ENCODE data around the gene GAS2. TPM values are rescaled to one million over a fixed set of nuclear protein-coding genes. Genes with fewer than 3 reads are reported as not detected.
A peak's percentile ranks its signal among the peaks of the same experiment; 100 is the strongest.

The GAS2 gene
- total RNA-seq, 2 experiments from 2014 or later = 1.9 to 2.4 TPM

DNA sequence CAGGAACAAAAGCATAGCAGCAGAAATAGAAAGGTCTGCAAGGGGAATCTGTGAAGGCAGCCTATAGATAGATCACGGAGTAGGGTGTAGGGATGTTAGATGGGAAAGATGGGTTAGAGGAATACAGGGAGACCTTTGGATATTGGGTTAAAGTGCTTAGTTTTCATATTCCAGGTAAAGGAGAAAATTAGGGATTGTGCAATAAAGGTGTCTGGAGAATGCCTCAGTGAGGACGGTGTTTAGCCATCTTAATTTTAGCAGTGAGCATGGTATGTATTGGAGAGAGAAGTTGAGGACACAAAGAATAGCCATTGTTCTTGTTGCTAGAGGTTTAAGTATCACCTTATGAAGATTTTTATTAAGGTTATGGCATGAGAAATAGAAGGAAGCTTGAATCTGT lies 17.7 kb downstream of the GAS2 start:
- Mint-ChIP-seq H3K4me1 (no peaks in the 10 kb centered on the region), H3K4me3 (no peak overlapping the region), H3K27ac (no peak overlapping the region), H3K9me3 (no peaks in the 10 kb centered on the region), H3K36me3 (no peaks in the 10 kb centered on the region), H3K27me3 (peaks cover 5% of the 10 kb centered on the region)
- POLR2A ChIA-PET = no interaction called here
- ATAC-seq (ENCODE audit: low read depth) = no peak
- no peak for DNase-seq

DNA sequence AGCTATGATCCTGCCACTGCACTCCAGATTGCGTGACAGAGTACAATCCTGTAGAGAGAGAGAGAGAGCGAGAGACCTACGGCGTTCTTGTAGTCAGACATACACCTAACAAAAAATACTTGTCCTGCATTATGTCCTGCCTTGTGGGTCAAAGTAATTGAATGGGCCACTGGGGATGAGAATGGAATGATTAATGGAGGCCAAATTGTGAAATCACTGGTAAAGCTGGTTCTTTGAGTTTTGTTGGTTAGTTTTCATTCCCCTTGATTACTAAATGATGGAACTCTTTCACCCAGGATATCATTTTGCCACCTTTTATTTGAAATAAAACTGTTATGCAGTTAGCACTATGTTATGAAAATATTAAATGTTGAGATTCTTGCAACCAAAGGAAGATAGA lies 18.7 kb downstream of the GAS2 start:
- peaks cover 2% of the 10 kb centered on the region for H3K4me1 Mint-ChIP-seq
- POLR2A ChIA-PET = no interaction called here
- peaks cover 2% of the 10 kb centered on the region for H3K27me3 Mint-ChIP-seq
- no peak overlapping the region for H3K4me3 Mint-ChIP-seq
- no peak for DNase-seq
- no peak overlapping the region for H3K27ac Mint-ChIP-seq
- ATAC-seq (ENCODE audit: low read depth) = no peak
- no peaks in the 10 kb centered on the region for H3K9me3 Mint-ChIP-seq
- H3K36me3 Mint-ChIP-seq = no peaks in the 10 kb centered on the region

DNA sequence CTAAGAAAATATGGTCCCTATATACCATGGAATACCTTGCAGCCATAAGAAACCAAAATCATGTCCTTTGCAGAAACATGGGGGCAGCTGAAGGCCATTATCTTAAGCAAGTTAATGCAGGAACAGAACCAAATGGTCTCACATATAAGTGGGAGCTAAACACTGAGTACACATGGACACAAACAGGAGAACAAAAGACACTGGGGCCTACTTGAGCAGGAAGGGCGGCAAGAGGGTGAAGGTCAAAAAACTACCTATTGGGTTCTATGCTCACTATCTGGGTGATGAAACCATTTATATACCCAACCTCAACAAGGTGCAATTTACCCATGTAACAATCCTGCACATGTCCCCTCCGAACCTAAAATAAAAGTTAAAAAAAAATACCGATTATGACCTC lies 22.5 kb downstream of the GAS2 start:
- Mint-ChIP-seq H3K4me1 (peaks cover 11% of the 10 kb centered on the region), H3K36me3 (no peaks in the 10 kb centered on the region), H3K4me3 (no peak overlapping the region), H3K27me3 (no peaks in the 10 kb centered on the region), H3K27ac (no peak overlapping the region), H3K9me3 (no peaks in the 10 kb centered on the region)
- no peak for DNase-seq
- POLR2A ChIA-PET = no interaction called here
- no peak for ATAC-seq (ENCODE audit: low read depth)

DNA sequence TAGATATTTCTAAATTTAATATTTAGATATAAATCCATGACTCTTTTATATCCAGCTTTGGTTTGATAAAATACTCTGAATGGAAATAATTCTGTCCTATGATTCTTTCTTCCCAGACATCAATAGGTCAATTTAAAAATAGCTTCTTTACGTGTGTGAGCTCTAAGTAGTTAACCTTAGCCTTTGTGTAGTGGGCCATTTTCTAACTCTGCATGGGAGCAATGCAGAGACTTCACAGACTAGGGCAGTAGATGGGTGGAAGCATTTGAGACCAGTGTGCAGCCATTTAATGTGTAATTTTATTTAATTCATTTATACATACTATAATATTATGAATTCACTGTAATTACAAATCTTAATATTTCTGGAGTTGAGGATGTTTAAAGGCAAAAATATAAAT lies 23.8 kb downstream of the GAS2 start:
- Mint-ChIP-seq H3K4me3 (no peak overlapping the region), H3K27me3 (no peaks in the 10 kb centered on the region), H3K27ac (no peak overlapping the region), H3K4me1 (peaks cover 11% of the 10 kb centered on the region), H3K9me3 (no peaks in the 10 kb centered on the region), H3K36me3 (no peaks in the 10 kb centered on the region)
- POLR2A ChIA-PET = no interaction called here
- DNase-seq = no peak
- no peak for ATAC-seq (ENCODE audit: low read depth)

DNA sequence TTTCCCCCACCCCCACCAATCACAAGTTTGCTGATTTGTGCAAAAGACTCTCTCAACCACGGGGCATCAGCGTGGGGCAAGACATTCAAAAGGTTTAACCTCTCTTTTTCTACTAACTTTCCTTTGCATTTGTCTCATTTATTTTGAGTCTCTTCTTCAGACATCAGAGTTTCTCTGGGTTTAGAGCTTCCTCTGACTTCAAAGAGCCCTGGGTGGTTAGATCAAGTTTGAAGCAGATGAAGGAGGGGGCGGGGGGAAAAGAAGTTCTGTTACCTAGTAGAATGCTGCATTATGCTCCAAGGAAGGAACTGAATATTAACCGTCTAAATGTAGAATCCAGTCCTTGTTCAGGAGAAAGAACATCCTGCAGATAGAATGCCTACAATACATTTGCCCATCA lies 24.5 kb downstream of the GAS2 start:
- ATAC-seq (ENCODE audit: low read depth) (peak; percentile 79), DNase-seq (no peak)
- Mint-ChIP-seq H3K27ac (peak overlapping the region; percentile 67), H3K36me3 (no peaks in the 10 kb centered on the region), H3K27me3 (no peaks in the 10 kb centered on the region), H3K4me3 (peak overlapping the region; percentile 68), H3K9me3 (no peaks in the 10 kb centered on the region), H3K4me1 (peaks cover 11% of the 10 kb centered on the region)
- POLR2A ChIA-PET = interaction anchor here (1.1 kb wide), 1 partner anchor 65 kb away, joined by 3 read pairs; the partner anchor contains the start of gene FANCF

DNA sequence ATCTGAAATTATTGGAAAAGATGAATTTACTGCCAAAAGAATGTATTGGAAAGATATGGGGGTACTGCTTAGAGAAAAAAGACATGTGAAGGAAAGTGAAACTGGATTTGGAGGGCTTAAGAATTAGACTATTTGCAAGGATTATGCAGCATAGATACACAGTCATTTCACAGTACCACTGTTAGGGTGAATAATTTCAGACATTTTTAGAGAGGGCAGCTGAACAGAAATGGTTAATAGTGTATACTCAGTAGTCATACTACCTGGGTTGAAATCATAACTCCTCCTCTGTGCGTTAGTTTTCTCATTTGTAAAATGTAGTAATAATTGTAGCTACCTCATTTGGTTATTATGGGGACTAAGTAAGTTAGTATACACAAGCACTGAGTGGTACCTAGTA lies 33.0 kb downstream of the GAS2 start:
- Mint-ChIP-seq H3K36me3 (peaks cover 2% of the 10 kb centered on the region), H3K27ac (no peak overlapping the region), H3K9me3 (no peaks in the 10 kb centered on the region), H3K4me1 (peaks cover 6% of the 10 kb centered on the region), H3K4me3 (no peak overlapping the region), H3K27me3 (no peaks in the 10 kb centered on the region)
- no peak for DNase-seq
- no peak for ATAC-seq (ENCODE audit: low read depth)
- POLR2A ChIA-PET = no interaction called here

DNA sequence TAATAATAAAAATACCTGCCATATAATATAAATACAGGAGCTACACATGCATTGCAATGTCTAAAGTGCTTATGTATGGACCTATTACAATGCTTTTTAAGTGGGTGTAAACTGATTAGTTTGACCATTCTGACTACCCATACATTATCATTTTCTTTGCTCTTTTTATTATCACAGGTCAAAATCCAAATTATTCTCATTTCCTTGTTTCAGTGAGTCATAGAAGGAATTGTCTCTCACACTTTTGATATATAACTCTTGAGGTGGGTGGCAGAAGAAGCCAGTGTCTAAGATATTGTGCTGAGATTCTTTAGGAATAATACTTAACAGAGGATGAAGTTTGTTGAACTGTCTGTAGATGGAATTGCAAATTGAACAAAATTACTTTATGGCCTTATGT lies 35.6 kb downstream of the GAS2 start:
- no peak for DNase-seq
- H3K4me1 Mint-ChIP-seq = peaks cover 6% of the 10 kb centered on the region
- POLR2A ChIA-PET = no interaction called here
- H3K36me3 Mint-ChIP-seq = peaks cover 2% of the 10 kb centered on the region
- H3K4me3 Mint-ChIP-seq = no peak overlapping the region
- H3K27me3 Mint-ChIP-seq = no peaks in the 10 kb centered on the region
- ATAC-seq (ENCODE audit: low read depth) = no peak
- no peaks in the 10 kb centered on the region for H3K9me3 Mint-ChIP-seq
- H3K27ac Mint-ChIP-seq = no peak overlapping the region

DNA sequence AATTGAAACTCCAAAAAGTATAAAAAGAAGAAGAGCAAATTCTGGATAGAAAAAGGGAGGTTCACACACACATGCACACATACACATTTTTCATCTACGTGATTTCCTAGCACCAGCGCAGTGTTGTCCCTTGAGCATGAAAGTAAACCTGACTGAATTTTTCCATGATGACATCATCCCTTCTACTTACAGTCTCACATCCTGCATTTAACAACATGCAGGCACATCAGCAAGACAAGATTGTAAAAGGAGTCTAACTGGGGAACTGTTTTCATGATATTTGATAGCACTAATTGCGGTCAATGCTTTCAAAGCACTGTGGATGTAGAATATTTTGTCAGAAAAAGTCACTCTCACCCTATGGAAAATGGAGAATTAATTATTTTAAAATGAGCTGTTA lies 36.6 kb downstream of the GAS2 start:
- peak; percentile 65 for ATAC-seq (ENCODE audit: low read depth)
- Mint-ChIP-seq H3K36me3 (peaks cover 2% of the 10 kb centered on the region), H3K27me3 (no peaks in the 10 kb centered on the region), H3K27ac (no peak overlapping the region), H3K9me3 (peaks cover 3% of the 10 kb centered on the region), H3K4me1 (peaks cover 6% of the 10 kb centered on the region), H3K4me3 (no peak overlapping the region)
- no peak for DNase-seq
- POLR2A ChIA-PET = no interaction called here

DNA sequence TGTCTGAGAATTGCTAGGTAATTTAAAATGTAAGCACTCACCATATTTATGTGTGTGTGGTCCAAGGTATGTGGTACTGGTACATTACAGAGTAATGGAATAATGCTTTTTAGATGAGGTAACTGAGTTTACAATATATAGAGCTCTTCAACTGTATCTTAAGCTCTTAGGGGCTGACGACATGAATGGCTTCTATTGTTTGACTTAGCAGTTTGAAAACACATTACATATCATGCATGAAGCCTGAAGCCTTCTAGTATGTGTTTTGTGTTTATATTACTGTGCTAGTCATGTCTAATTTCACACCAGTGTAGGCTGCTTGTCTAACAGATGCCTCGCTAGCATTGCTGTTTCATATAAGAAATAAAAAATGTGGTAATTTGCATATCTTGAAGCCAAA lies 37.2 kb downstream of the GAS2 start:
- POLR2A ChIA-PET = no interaction called here
- Mint-ChIP-seq H3K4me3 (no peak overlapping the region), H3K27me3 (no peaks in the 10 kb centered on the region), H3K27ac (no peak overlapping the region), H3K4me1 (peaks cover 6% of the 10 kb centered on the region), H3K36me3 (peaks cover 2% of the 10 kb centered on the region), H3K9me3 (peaks cover 3% of the 10 kb centered on the region)
- ATAC-seq (ENCODE audit: low read depth) (no peak), DNase-seq (no peak)

DNA sequence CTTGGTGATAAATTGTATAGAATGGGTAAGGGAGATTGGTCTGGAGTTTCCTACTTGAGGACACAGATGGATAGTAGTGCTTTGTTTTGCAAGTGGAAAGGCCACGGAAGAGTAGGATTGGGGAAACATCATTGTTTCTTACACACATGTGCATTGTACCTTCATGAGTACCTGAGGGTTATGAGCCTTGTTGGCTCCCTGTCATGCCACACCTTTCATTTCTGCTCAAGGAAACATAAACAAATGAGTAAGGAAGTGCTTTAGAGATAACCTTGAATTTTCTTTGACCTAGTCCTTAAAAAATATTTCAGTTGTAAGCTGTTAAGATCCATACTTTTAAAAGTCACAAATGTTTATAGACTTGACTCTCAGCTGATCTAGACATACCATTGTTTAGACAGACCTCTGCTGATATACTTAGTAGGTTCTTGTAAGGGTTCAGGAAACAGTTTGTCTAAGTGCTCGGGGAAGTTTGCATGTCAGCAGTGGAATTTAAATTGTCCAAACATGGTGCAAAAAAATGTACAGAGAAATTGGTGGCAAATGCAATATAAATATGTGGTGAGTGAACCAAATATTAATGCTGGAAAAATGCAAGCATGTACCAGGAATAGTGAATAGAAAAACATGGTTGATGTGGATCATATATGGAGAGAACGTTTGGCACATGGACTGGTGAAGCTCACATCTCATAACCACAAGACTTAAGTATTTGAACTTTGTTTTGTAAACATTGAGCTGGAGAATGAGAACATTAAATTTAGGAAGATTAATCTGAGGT lies 40.9 kb downstream of the GAS2 start:
- Mint-ChIP-seq H3K27me3 (no peaks in the 10 kb centered on the region), H3K27ac (no peak overlapping the region), H3K9me3 (peaks cover 3% of the 10 kb centered on the region), H3K36me3 (no peaks in the 10 kb centered on the region), H3K4me1 (peaks cover 6% of the 10 kb centered on the region), H3K4me3 (no peak overlapping the region)
- POLR2A ChIA-PET = no interaction called here
- no peak for DNase-seq
- no peak for ATAC-seq (ENCODE audit: low read depth)

DNA sequence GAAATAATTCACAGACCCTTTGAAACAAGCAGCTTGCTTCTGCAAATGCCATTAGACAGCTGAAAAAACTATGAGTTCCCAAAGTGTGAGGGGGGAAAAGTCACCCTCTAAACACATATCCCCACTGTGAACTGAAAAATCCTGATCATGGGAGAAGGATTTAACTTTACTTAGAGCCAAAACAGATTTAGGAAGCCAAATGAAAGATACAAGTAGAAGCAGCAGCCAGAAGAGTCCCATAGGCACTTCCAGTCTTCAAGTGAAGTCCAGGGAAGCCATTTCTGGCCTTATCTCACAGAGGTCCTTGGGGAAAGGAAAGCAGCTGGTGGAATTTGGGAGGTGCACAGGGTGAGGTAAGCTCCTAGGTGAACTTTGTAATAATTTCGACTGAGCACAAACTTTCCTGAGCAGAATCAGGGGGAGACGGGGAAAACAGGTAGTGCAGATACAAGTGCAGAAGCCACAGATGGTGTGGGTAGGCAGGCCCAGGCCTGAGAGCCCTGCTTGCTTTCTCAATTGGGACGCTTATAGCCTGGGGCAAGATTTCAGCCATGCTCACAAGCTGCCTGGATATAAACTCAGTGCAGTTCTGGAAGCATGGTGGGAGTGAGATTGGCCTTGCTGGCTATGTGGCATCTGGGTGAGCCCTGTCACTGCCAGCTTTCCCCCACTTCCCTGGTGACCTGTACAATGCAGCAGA lies 44.8 kb downstream of the GAS2 start:
- Mint-ChIP-seq H3K36me3 (no peaks in the 10 kb centered on the region), H3K9me3 (peaks cover 9% of the 10 kb centered on the region), H3K27ac (no peak overlapping the region), H3K4me1 (peaks cover 2% of the 10 kb centered on the region), H3K4me3 (no peak overlapping the region), H3K27me3 (no peaks in the 10 kb centered on the region)
- POLR2A ChIA-PET = no interaction called here
- no peak for DNase-seq
- ATAC-seq (ENCODE audit: low read depth) = no peak

DNA sequence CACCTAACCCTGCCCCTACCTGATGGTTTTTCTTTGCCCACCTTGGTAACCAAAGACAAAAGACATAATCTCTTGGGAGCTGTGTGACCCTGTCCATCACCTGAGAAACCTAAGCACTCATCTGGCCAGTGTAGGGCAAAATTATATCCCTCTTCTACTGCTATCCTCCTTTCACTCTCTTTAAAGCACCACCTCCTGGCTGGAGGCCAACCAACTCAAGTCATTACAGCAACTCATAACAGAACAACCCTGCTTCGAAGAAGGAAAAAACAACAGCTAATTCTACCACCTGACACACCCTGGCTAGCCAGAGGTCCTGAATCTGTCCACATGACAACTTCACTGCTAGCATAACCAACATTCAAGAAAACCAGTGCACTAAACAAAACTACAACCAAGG lies 45.5 kb downstream of the GAS2 start:
- Mint-ChIP-seq H3K27ac (no peak overlapping the region), H3K36me3 (no peaks in the 10 kb centered on the region)
- ATAC-seq (ENCODE audit: low read depth) = no peak

DNA sequence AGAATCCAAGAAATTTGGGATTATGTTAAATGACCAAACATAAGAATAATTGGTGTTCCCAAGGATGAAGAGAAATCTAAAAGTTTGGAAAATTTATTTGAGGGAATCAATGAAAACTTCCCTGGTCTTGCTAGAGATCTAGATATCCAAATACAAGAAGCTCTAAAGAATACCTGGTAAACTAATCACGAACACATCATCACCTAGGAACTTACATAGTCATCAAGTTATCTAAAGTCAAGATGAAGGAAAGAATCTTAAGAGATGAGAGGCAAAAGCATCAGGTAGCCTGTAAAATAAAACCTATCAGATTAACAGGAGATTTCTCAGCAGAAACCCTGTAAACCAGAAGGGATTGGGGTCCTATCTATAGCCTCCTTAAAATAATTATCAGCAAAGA lies 46.9 kb downstream of the GAS2 start:
- POLR2A ChIA-PET = no interaction called here
- H3K27me3 Mint-ChIP-seq = no peaks in the 10 kb centered on the region
- ATAC-seq (ENCODE audit: low read depth) (no peak), DNase-seq (no peak)
- no peak overlapping the region for H3K27ac Mint-ChIP-seq
- H3K4me1 Mint-ChIP-seq = peaks cover 2% of the 10 kb centered on the region
- peaks cover 6% of the 10 kb centered on the region for H3K9me3 Mint-ChIP-seq
- H3K4me3 Mint-ChIP-seq = no peak overlapping the region
- H3K36me3 Mint-ChIP-seq = no peaks in the 10 kb centered on the region

More for the DNA sequence above, 45.5 kb downstream of the GAS2 start:
- Mint-ChIP-seq H3K27me3 (no peaks in the 10 kb centered on the region), H3K4me1 (peaks cover 2% of the 10 kb centered on the region), H3K9me3 (peaks cover 9% of the 10 kb centered on the region), H3K4me3 (no peak overlapping the region)
- POLR2A ChIA-PET = no interaction called here
- DNase-seq = no peak

DNA sequence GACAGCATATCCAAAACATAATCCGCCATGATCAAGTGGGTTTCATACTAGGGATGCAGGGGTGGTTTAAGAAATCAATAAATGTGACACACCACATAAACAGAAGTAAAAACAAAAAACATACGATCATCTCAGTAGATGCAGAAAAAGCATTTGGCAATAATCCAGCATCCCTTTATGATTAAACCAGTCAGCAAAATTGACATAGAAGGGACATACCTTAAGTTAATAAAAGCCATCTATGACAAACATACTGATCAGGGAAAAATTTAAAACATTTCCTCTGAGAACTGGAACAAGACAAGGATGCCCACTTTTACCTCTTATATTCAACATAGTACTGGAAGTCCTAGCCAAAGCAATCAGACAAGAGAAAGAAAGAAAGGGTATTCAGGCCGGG lies 49.6 kb downstream of the GAS2 start:
- H3K27me3 Mint-ChIP-seq = peaks cover 2% of the 10 kb centered on the region
- no peaks in the 10 kb centered on the region for H3K36me3 Mint-ChIP-seq
- ATAC-seq (ENCODE audit: low read depth) = no peak
- no peak overlapping the region for H3K4me3 Mint-ChIP-seq
- POLR2A ChIA-PET = no interaction called here
- no peak for DNase-seq
- no peak overlapping the region for H3K27ac Mint-ChIP-seq
- H3K9me3 Mint-ChIP-seq = peaks cover 6% of the 10 kb centered on the region
- peaks cover 2% of the 10 kb centered on the region for H3K4me1 Mint-ChIP-seq
